Epithelial cell of esophagus (primary cell): ENCODE data around the gene F8A1.
"Not testable (repeated sequence)": the region's sequence is repeated elsewhere in the genome, so short reads cannot be mapped to it uniquely, and the experiment has no call there.

Experiments
- DNase-seq: peaks from one replicate; pipeline ENCODE4 v3.0.0; 2010; ENCODE audit warnings: low read depth
- H3K4me3 ChIP-seq: 2 replicates; pipeline ENCODE4 v1.5.1; 2011; ENCODE audit warnings: mild to moderate bottlenecking, low read length, control low read depth
- CTCF ChIP-seq: IDR thresholded peaks from 2 replicates; pipeline ENCODE4 v1.5.1; 2011; ENCODE audit warnings: low read depth, mild to moderate bottlenecking, low read length, control low read depth, inconsistent platforms; ENCODE audit not compliant: insufficient read depth; ENCODE audit errors: missing control alignments

The F8A1 gene

GRCh38 chrX:154886069-154886788 is at the start of gene F8A1:
Gene F8A1 (plus strand): TSS chrX:154886355. CDS start chrX:154886375, 20 bp downstream.
- not testable (repeated sequence) for H3K4me3 ChIP-seq, DNase-seq

GRCh38 chrX:154840856-154841255 is 45.3 kb upstream of the F8A1 start:
- peak; percentile 54 for DNase-seq
- TF ChIP-seq CTCF, result peak; percentile 49
- H3K4me3 ChIP-seq, result no peak overlapping the region

- no peak for TF ChIP-seq CTCF
- H3K4me3 ChIP-seq, result no peak overlapping the region
- no peak for DNase-seq
These were observed 35.1 kb upstream of the F8A1 start for GRCh38 chrX:154850957-154851611.

GRCh38 chrX:154855256-154855655 is 30.9 kb upstream of the F8A1 start:
- no peak for DNase-seq
- TF ChIP-seq CTCF, result no peak

GRCh38 chrX:154868522-154868921 is 17.6 kb upstream of the F8A1 start:
- not testable (repeated sequence) for DNase-seq, H3K4me3 ChIP-seq

More at GRCh38 chrX:154855256-154855655, 30.9 kb upstream of the F8A1 start:
- H3K4me3 ChIP-seq, result no peak overlapping the region

- no peak for DNase-seq
- H3K4me3 ChIP-seq, result no peak overlapping the region
- no peak for TF ChIP-seq CTCF
These were observed 12.8 kb upstream of the F8A1 start for GRCh38 chrX:154873329-154873728.

- DNase-seq, H3K4me3 ChIP-seq: not testable (repeated sequence)
These were observed 2.1 kb upstream of the F8A1 start for GRCh38 chrX:154884069-154884468.

GRCh38 chrX:154885057-154885456 is 1.1 kb upstream of the F8A1 start:
- DNase-seq, H3K4me3 ChIP-seq: not testable (repeated sequence)

GRCh38 chrX:154885549-154885948 is 606 bp upstream of the F8A1 start:
- not testable (repeated sequence) for H3K4me3 ChIP-seq, DNase-seq

GRCh38 chrX:154886789-154887221 is 650 bp downstream of the F8A1 start:
- DNase-seq, H3K4me3 ChIP-seq: not testable (repeated sequence)
